ENCODE data around the gene STOM. TPM values are rescaled to one million over a fixed set of nuclear protein-coding genes. Genes with fewer than 3 reads are reported as not detected.

The STOM gene
- total and polyA plus RNA-seq, 8 donors: 35.3 to 238 (median 131) TPM

GRCh38 chr9:121331992-121332685 lies 37.9 kb downstream of the STOM start:
- peaks cover 6 to 57% (median 23%) of the 10 kb centered on the region in 4 donors for H3K4me1 ChIP-seq
- TF ChIP-seq POLR2A (IDR thresholded peaks at IDR 0.05) (no peak), CTCF (IDR thresholded peaks at IDR 0.05) (peak in 3 of 7 experiments; percentile 19 to 38 (median 24)), EP300 (IDR thresholded peaks at IDR 0.05) (no peak)
- no peak overlapping the region for H3K4me3 ChIP-seq
- intact Hi-C loops (cut with DNase I; ENCODE audit: low total_unique reads): no loop called here
- WGBS, 5 donors: 79 to 82% (median 80%) methylated on average over 14 of the region's 14 CpGs
- DNase-seq: no peak
- H3K36me3 ChIP-seq: peaks cover 46 to 100% (median 96%) of the 10 kb centered on the region in 4 donors
- no peaks in the 10 kb centered on the region for H3K27me3 ChIP-seq
- no peaks in the 10 kb centered on the region for H3K9me3 ChIP-seq
- peak overlapping the region; percentile 43 to 96 (median 81) for H3K27ac ChIP-seq

GRCh38 chr9:121331549-121331948 lies 38.5 kb downstream of the STOM start:
- Histone ChIP-seq H3K27ac (peak overlapping the region; percentile 7 to 96 (median 81)), H3K4me1 (peaks cover 10 to 63% (median 25%) of the 10 kb centered on the region in 4 donors), H3K36me3 (peaks cover 52 to 100% (median 97%) of the 10 kb centered on the region in 4 donors), H3K4me3 (no peak overlapping the region), H3K27me3 (no peaks in the 10 kb centered on the region), H3K9me3 (no peaks in the 10 kb centered on the region)
- WGBS, 5 donors: 53 to 87% (median 83%) methylated on average over 3 of the region's 3 CpGs
- TF ChIP-seq POLR2A (IDR thresholded peaks at IDR 0.05): no peak
- TF ChIP-seq POLR2AphosphoS5 (IDR thresholded peaks at IDR 0.05): peak in 1 of 3 donors; percentile 20
- intact Hi-C loops (cut with DNase I; ENCODE audit: low total_unique reads): no loop called here
- no peak for DNase-seq

DNA sequence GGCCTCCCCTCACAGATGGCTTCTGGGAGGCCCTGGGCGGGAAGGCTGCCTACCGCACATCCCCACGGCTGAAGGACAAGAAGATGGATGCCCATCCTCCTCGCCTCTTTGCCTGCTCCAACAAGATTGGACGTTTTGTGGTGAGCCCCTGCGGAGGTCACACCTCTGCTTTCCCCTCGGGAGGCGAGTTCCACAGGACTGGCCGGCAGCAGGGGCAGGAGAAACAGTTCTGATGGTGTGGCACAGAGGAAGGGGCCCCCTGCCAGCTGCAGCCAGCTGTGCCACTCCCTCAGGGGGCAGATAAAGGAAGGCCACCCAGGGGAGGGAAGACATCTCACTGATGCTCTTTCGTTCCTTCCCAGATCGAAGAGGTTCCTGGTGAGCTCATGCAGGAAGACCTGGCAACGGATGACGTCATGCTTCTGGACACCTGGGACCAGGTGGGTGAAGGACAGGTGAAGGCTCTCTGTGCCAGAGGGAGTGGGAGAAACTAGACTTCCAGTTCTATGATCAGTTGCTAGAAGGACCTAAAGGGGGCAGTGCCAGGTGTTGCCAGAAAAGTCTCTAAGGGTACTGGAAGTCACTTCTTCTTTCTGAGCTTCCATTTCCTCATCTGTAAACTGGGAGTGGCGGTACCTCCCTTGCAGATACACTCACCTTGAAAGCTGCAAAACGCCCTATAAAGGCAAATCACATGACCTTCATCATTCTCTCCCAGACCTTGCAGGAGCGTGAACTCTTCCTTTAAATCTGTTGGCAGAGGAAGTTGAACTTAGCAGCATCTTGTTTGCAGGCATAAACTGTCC lies 41.0 kb downstream of the STOM start:
- Histone ChIP-seq H3K36me3 (peaks cover 76 to 100% (median 100%) of the 10 kb centered on the region in 4 donors), H3K4me3 (no peak overlapping the region), H3K27ac (peak overlapping the region in 4 of 5 donors; percentile 86 to 96 (median 88)), H3K9me3 (no peaks in the 10 kb centered on the region), H3K27me3 (no peaks in the 10 kb centered on the region), H3K4me1 (peaks cover 16 to 76% (median 38%) of the 10 kb centered on the region in 4 donors)
- intact Hi-C loops (cut with DNase I; ENCODE audit: low total_unique reads): no loop called here
- TF ChIP-seq POLR2AphosphoS5 (IDR thresholded peaks at IDR 0.05): no peak
- TF ChIP-seq POLR2A (IDR thresholded peaks at IDR 0.05): no peak
- no peak for TF ChIP-seq EP300 (IDR thresholded peaks at IDR 0.05)
- no peak for TF ChIP-seq CTCF (IDR thresholded peaks at IDR 0.05)
- 82 to 90% (median 85%) methylated on average over 16 of the region's 16 CpGs for WGBS, 5 donors
- DNase-seq: no peak

GRCh38 chr9:121328476-121328875 lies 41.6 kb downstream of the STOM start:
- peaks cover 16 to 79% (median 38%) of the 10 kb centered on the region in 4 donors for H3K4me1 ChIP-seq
- intact Hi-C loops (cut with DNase I; ENCODE audit: low total_unique reads): no loop called here
- DNase-seq: no peak
- H3K36me3 ChIP-seq: peaks cover 82 to 100% (median 100%) of the 10 kb centered on the region in 4 donors
- H3K9me3 ChIP-seq: no peaks in the 10 kb centered on the region
- H3K27ac ChIP-seq: peak overlapping the region in 4 of 5 donors; percentile 86 to 96 (median 88)
- no peak overlapping the region for H3K4me3 ChIP-seq
- TF ChIP-seq CTCF (IDR thresholded peaks at IDR 0.05): no peak
- H3K27me3 ChIP-seq: no peaks in the 10 kb centered on the region
- WGBS, 5 donors: 77 to 83% (median 81%) methylated on average over 8 of the region's 8 CpGs

Measured in stomach (tissue), 9 donors.